NCI-H748 (cell line): ENCODE data around the gene PTGER2.

ENCODE experiments used
- DNase-seq: peaks from one replicate; lab custom pipeline; 2025; ENCODE audit not compliant: unreplicated experiment; lab: John Stamatoyannopoulos, UW

Gene PTGER2

GRCh38 chr14:52369305-52369801, 55.2 kb downstream of the PTGER2 start:
- no peak for DNase-seq

- no peak for DNase-seq
Observed at GRCh38 chr14:52370406-52370935, 56.4 kb downstream of the PTGER2 start.

DNA sequence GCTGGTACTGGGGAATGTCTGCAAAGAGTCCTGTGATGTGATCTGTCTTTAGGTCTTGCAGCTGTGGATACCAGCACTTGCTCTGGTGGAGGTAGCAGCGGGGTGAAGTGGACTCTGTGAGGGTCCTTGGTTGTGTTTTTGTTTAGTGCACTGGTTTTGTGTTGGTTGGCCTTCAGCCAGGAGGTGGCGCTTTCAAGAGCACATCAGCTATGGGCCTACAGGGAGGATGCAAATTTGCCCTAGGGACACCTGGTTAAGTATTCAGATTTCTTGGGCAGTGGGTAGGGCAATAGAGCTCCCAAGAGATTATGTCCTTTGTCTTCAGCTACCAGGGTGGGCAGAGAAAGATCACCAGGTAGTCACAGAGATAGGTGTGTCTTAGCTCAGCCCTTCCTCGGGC, 63.8 kb downstream of the PTGER2 start:
- DNase-seq, result peak; percentile 15
